T-helper 17 cell (primary cell): ENCODE measurements around the gene NOL3. TPM values are rescaled to one million over a fixed set of nuclear protein-coding genes. Genes with fewer than 3 reads are reported as not detected.

Experiments
- ATAC-seq: fragments of 150-1000 bp; cut with Tn5 transposase; 2 replicates; pipeline ENCODE4 v1.10.0; 2021; ENCODE audit warnings: mild to moderate bottlenecking, moderate library complexity
- DNase-seq, 3 donors: peaks; one replicate each; pipeline versions ENCODE4 v3.0.0 to v3.0.0-alpha.2; 2020 to 2021
- H3K9me3 ChIP-seq: one replicate; pipeline ENCODE4 v1.7.0; 2013; ENCODE audit warnings: low read length, mild to moderate bottlenecking; ENCODE audit not compliant: control insufficient read depth, poor library complexity, severe bottlenecking
- H3K27ac Mint-ChIP-seq: one replicate; pipeline ENCODE4 v1.8.0; 2022; ENCODE audit warnings: mild to moderate bottlenecking, moderate library complexity, mixed read lengths
- H3K27me3 Mint-ChIP-seq: one replicate; pipeline ENCODE4 v1.8.0; 2022; ENCODE audit warnings: mixed read lengths
- H3K36me3 Mint-ChIP-seq: one replicate; pipeline ENCODE4 v1.8.0; 2022; ENCODE audit warnings: low read depth, mixed read lengths
- H3K4me1 Mint-ChIP-seq: one replicate; pipeline ENCODE4 v1.8.0; 2022; ENCODE audit warnings: mild to moderate bottlenecking, mixed read lengths
- H3K4me3 Mint-ChIP-seq: one replicate; pipeline ENCODE4 v1.8.0; 2022; ENCODE audit warnings: mild to moderate bottlenecking, moderate library complexity, mixed read lengths
- total RNA-seq, 4 donors: library from RNA in 2 of 4; stranded (reverse) in 2 of 4; gene quantifications; one replicate each; pipeline ENCODE4 v1.2.3 and lab custom pipeline; 2022 to 2026

Gene NOL3
- total RNA-seq, 2 donors from 2014 or later: 4.3 to 5.5 TPM

GRCh38 chr16:67202426-67202825 is 32.1 kb downstream of the NOL3 start:
- peaks cover 4% of the 10 kb centered on the region for H3K4me1 Mint-ChIP-seq
- DNase-seq: no peak
- no peaks in the 10 kb centered on the region for H3K9me3 ChIP-seq
- no peaks in the 10 kb centered on the region for H3K36me3 Mint-ChIP-seq
- no peak overlapping the region for H3K4me3 Mint-ChIP-seq
- H3K27ac Mint-ChIP-seq: no peak overlapping the region
- no peak for ATAC-seq
- H3K27me3 Mint-ChIP-seq: no peaks in the 10 kb centered on the region

GRCh38 chr16:67202956-67203493 is 32.7 kb downstream of the NOL3 start:
- no peak overlapping the region for H3K27ac Mint-ChIP-seq
- H3K9me3 ChIP-seq: no peaks in the 10 kb centered on the region
- no peaks in the 10 kb centered on the region for H3K36me3 Mint-ChIP-seq
- DNase-seq (no peak), ATAC-seq (no peak)
- no peaks in the 10 kb centered on the region for H3K27me3 Mint-ChIP-seq
- H3K4me3 Mint-ChIP-seq: no peak overlapping the region
- H3K4me1 Mint-ChIP-seq: peaks cover 4% of the 10 kb centered on the region

DNA sequence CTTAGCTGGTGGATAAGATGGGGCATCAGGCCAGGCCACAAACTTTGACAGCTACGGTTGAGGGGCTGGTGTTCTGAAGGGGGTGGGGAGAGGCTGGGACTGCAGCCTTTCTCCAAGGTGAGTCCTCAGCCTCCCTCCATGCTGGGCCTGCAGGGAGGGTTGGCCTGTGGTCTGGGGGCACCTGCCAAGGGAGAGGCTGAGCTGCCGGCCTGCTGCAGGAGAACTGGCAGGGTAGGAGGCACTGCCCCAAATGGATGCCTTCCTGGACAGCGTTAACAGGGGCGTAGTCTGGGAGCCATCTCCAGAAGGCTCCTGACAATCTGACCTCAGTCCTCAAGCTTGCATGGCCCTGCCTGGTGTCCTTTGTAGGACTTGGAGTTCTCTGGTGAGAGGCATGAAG is 33.7 kb downstream of the NOL3 start:
- no peak overlapping the region for H3K27ac Mint-ChIP-seq
- H3K4me1 Mint-ChIP-seq: peaks cover 2% of the 10 kb centered on the region
- DNase-seq: no peak
- H3K36me3 Mint-ChIP-seq: no peaks in the 10 kb centered on the region
- H3K9me3 ChIP-seq: no peaks in the 10 kb centered on the region
- H3K27me3 Mint-ChIP-seq: no peaks in the 10 kb centered on the region
- no peak for ATAC-seq
- H3K4me3 Mint-ChIP-seq: no peak overlapping the region

GRCh38 chr16:67206129-67206837 is 35.9 kb downstream of the NOL3 start:
- no peak overlapping the region for H3K4me3 Mint-ChIP-seq
- no peaks in the 10 kb centered on the region for H3K27me3 Mint-ChIP-seq
- peaks cover 3% of the 10 kb centered on the region for H3K4me1 Mint-ChIP-seq
- H3K9me3 ChIP-seq: no peaks in the 10 kb centered on the region
- DNase-seq (no peak), ATAC-seq (no peak)
- no peaks in the 10 kb centered on the region for H3K36me3 Mint-ChIP-seq
- H3K27ac Mint-ChIP-seq: no peak overlapping the region

DNA sequence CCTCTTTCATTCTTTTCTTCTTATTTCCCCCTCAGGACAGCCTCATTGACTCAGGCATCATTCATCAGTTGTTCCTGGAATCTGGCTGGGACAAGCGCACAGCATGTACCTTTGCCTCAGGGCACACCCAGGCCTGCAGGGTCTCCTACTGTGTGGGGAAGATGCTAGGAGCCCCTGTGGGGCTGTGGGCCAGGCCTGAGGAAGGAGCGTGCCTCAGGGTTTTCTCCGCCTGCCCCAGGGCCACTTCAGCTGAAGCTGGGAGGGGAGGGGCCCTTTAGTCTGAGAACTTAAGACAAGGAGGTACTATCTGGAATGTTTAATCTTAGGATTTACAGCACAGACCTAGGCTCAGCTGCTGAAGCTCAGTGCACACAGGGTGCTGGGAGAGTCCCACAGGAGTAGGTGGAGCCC is 36.5 kb downstream of the NOL3 start:
- no peak for ATAC-seq
- Mint-ChIP-seq H3K4me1 (peaks cover 3% of the 10 kb centered on the region), H3K36me3 (no peaks in the 10 kb centered on the region), H3K27ac (no peak overlapping the region), H3K27me3 (no peaks in the 10 kb centered on the region), H3K4me3 (no peak overlapping the region)
- DNase-seq: no peak
- no peaks in the 10 kb centered on the region for H3K9me3 ChIP-seq

- no peak for DNase-seq
- Mint-ChIP-seq H3K27ac (no peak overlapping the region), H3K36me3 (no peaks in the 10 kb centered on the region), H3K27me3 (no peaks in the 10 kb centered on the region), H3K4me1 (peaks cover 3% of the 10 kb centered on the region), H3K4me3 (no peak overlapping the region)
- no peak for ATAC-seq
- no peaks in the 10 kb centered on the region for H3K9me3 ChIP-seq
Observed at GRCh38 chr16:67207249-67208091, 37.1 kb downstream of the NOL3 start.

DNA sequence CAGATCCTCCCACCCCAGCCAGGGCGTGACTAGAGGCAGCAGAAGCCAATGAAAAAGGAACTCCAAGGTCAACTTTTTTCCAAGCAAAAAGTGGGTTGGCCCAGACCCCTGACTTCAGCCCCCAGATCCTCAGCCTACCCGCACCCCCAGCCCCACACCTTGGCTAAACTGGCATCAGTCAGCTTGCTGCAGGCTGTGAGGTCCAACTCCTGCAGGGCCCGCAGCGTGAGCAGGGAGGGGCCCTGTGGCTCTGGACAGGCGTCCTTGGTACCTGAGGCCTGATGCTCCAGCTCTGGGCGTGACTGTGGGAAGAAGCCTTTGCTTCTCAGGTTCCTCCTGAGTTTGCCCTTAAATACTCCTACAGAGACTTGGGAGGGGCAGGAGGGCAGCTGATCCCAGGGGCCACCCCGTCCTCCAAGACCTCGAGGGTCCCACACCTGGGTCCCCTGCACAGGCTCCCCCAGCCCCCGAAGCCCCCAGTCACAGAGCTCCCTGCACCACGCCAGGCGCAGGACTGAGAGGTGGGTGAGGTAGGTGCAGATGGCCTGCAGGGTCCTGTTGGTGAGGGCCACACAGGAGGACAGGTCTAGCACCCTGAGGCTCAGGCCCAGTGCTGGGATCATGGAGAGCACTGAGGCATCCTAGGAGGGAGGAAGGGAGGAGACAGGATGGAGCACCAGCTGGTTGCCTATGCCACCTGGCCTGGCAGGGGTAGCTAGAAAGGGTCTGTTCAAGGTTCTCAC is 38.0 kb downstream of the NOL3 start:
- Mint-ChIP-seq H3K4me3 (no peak overlapping the region), H3K4me1 (peaks cover 3% of the 10 kb centered on the region), H3K36me3 (no peaks in the 10 kb centered on the region), H3K27ac (no peak overlapping the region), H3K27me3 (no peaks in the 10 kb centered on the region)
- DNase-seq (no peak), ATAC-seq (no peak)
- no peaks in the 10 kb centered on the region for H3K9me3 ChIP-seq

- H3K4me3 Mint-ChIP-seq: no peak overlapping the region
- peaks cover 3% of the 10 kb centered on the region for H3K4me1 Mint-ChIP-seq
- ATAC-seq (no peak), DNase-seq (no peak)
- no peaks in the 10 kb centered on the region for H3K9me3 ChIP-seq
- H3K36me3 Mint-ChIP-seq: no peaks in the 10 kb centered on the region
- no peaks in the 10 kb centered on the region for H3K27me3 Mint-ChIP-seq
- no peak overlapping the region for H3K27ac Mint-ChIP-seq
Observed at GRCh38 chr16:67209565-67209964, 39.2 kb downstream of the NOL3 start.

- Mint-ChIP-seq H3K27ac (no peak overlapping the region), H3K27me3 (no peaks in the 10 kb centered on the region), H3K4me3 (no peak overlapping the region), H3K4me1 (peaks cover 3% of the 10 kb centered on the region), H3K36me3 (no peaks in the 10 kb centered on the region)
- DNase-seq: no peak
- no peaks in the 10 kb centered on the region for H3K9me3 ChIP-seq
- ATAC-seq: no peak
Observed at GRCh38 chr16:67210069-67210937, 40.0 kb downstream of the NOL3 start.

GRCh38 chr16:67211674-67212073 is 41.3 kb downstream of the NOL3 start:
- H3K4me1 Mint-ChIP-seq: peaks cover 11% of the 10 kb centered on the region
- DNase-seq (no peak), ATAC-seq (no peak)
- H3K36me3 Mint-ChIP-seq: no peaks in the 10 kb centered on the region
- no peaks in the 10 kb centered on the region for H3K9me3 ChIP-seq
- H3K4me3 Mint-ChIP-seq: no peak overlapping the region
- no peak overlapping the region for H3K27ac Mint-ChIP-seq
- no peaks in the 10 kb centered on the region for H3K27me3 Mint-ChIP-seq

DNA sequence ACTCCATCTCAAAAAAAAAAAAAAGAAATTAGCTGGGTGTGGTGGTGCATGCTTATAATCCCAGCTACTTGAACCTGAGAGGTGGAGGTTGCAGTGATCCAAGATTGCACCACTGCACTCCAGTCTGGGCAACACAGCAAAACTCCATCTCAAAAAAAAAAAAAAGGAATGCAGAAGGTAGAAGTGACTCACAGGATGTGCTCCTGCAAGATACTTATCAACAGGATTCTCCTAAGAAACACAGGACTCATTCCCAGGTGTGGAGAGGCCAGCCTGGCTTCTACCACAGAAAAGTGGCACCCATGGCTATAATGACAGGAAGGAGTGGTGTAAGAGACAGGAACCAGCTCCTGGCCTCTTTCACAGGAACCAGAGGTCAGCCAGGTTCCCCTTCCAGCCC is 42.4 kb downstream of the NOL3 start:
- H3K9me3 ChIP-seq: no peaks in the 10 kb centered on the region
- H3K27ac Mint-ChIP-seq: no peak overlapping the region
- DNase-seq (no peak), ATAC-seq (no peak)
- H3K4me3 Mint-ChIP-seq: no peak overlapping the region
- H3K27me3 Mint-ChIP-seq: no peaks in the 10 kb centered on the region
- peaks cover 3% of the 10 kb centered on the region for H3K36me3 Mint-ChIP-seq
- H3K4me1 Mint-ChIP-seq: peaks cover 17% of the 10 kb centered on the region

GRCh38 chr16:67213197-67214019 is 43.1 kb downstream of the NOL3 start:
- Mint-ChIP-seq H3K36me3 (peaks cover 3% of the 10 kb centered on the region), H3K4me3 (no peak overlapping the region), H3K27ac (no peak overlapping the region), H3K4me1 (peaks cover 17% of the 10 kb centered on the region), H3K27me3 (no peaks in the 10 kb centered on the region)
- DNase-seq (no peak), ATAC-seq (no peak)
- no peaks in the 10 kb centered on the region for H3K9me3 ChIP-seq
